IMR-90 (cell line): ENCODE data around the gene PPP1R16B. TPM values are rescaled to one million over a fixed set of nuclear protein-coding genes. Genes with fewer than 3 reads are reported as not detected.

Source experiments
- ATAC-seq: fragments of 200-7000 bp; cut with Tn5 transposase; 2 replicates; pipeline ENCODE4 v1.9.1; 2020; ENCODE audit warnings: low read depth, mild to moderate bottlenecking, moderate library complexity
- BruUV-seq: library from RNA; stranded (reverse); fragments of 400-500 nt; replicated peaks from 2 replicates; lab custom pipeline; 2021; lab: Mats Ljungman, UMichigan
- CTCF ChIA-PET: fragments of 300-600 bp; formaldehyde crosslinking; extraction: SDS; loops from one replicate; lab custom pipeline; 2021; ENCODE audit warnings: antibody characterized with exemption; lab: Yijun Ruan, JAX
- POLR2A ChIA-PET: fragments of 300-600 bp; sonication (Branson Sonifier 250); formaldehyde crosslinking; loops from one replicate; lab custom pipeline; 2022; ENCODE audit warnings: antibody characterized with exemption; ENCODE audit not compliant: unreplicated experiment; lab: Charles Lee
- DNase-seq: peaks from one replicate; pipeline ENCODE4 v3.0.0; 2013
- H2AFZ ChIP-seq: replicated peaks from 2 replicates; pipeline ENCODE3; 2013; ENCODE audit warnings: low read length, mild to moderate bottlenecking; ENCODE audit not compliant: poor library complexity
- H2AK5ac ChIP-seq: 2 replicates; pipeline ENCODE4 v1.6.1; 2013; ENCODE audit warnings: low read depth, low read length, inconsistent platforms
- H2AK9ac ChIP-seq: replicated peaks from 2 replicates; pipeline ENCODE3; 2013; ENCODE audit warnings: mild to moderate bottlenecking, low read depth, low read length, moderate library complexity; ENCODE audit not compliant: poor library complexity
- H2BK120ac ChIP-seq: 2 replicates; pipeline ENCODE4 v1.6.1; 2013; ENCODE audit warnings: low read depth, low read length, inconsistent platforms
- H2BK15ac ChIP-seq: 3 replicates; pipeline ENCODE4 v1.6.1; 2013; ENCODE audit warnings: low read depth, low read length, inconsistent platforms
- H2BK20ac ChIP-seq: 2 replicates; pipeline ENCODE4 v1.6.1; 2013; ENCODE audit warnings: low read depth, mild to moderate bottlenecking, inconsistent platforms, low read length, moderate library complexity
- H2BK5ac ChIP-seq: 2 replicates; pipeline ENCODE4 v1.6.1; 2013; ENCODE audit warnings: mild to moderate bottlenecking, low read depth, low read length, inconsistent platforms; ENCODE audit not compliant: poor library complexity, severe bottlenecking
- H3K14ac ChIP-seq: replicated peaks from 2 replicates; pipeline ENCODE4 v1.6.1; 2013; ENCODE audit warnings: low read depth, low read length, inconsistent platforms
- H3K18ac ChIP-seq: 2 replicates; pipeline ENCODE4 v1.6.1; 2013; ENCODE audit warnings: low read depth, low read length, control low read depth
- H3K23ac ChIP-seq: 2 replicates; pipeline ENCODE4 v1.6.1; 2013; ENCODE audit warnings: low read depth, low read length, inconsistent platforms
- H3K27ac ChIP-seq: 2 replicates; pipeline ENCODE4 v1.5.1; 2013; ENCODE audit warnings: mild to moderate bottlenecking, control low read depth, low read length; ENCODE audit not compliant: insufficient read depth
- H3K27me3 ChIP-seq: 2 replicates; pipeline ENCODE4 v1.6.1; 2013; ENCODE audit warnings: low read length; ENCODE audit not compliant: control insufficient read depth, insufficient read depth
- H3K36me3 ChIP-seq: 2 replicates; pipeline ENCODE4 v1.6.1; 2013; ENCODE audit warnings: low read length, mixed read lengths; ENCODE audit not compliant: control insufficient read depth, insufficient read depth
- H3K4ac ChIP-seq: 2 replicates; pipeline ENCODE4 v1.6.1; 2013; ENCODE audit warnings: low read depth, low read length, inconsistent platforms
- H3K4me1 ChIP-seq: 2 replicates; pipeline ENCODE4 v1.6.1; 2013; ENCODE audit warnings: low read length, mixed read lengths; ENCODE audit not compliant: control insufficient read depth, insufficient read depth
- H3K4me2 ChIP-seq: 2 replicates; pipeline ENCODE4 v1.6.1; 2013; ENCODE audit warnings: low read depth, mild to moderate bottlenecking, control low read depth, low read length, moderate library complexity
- H3K4me3 ChIP-seq: 2 replicates; pipeline ENCODE4 v1.5.1; 2013; ENCODE audit warnings: low read depth, mild to moderate bottlenecking, control low read depth, low read length, moderate library complexity; ENCODE audit not compliant: insufficient read depth
- H3K56ac ChIP-seq: 2 replicates; pipeline ENCODE4 v1.6.1; 2013; ENCODE audit warnings: low read length, inconsistent platforms; ENCODE audit not compliant: insufficient read depth; ENCODE audit errors: extremely low read depth
- H3K79me1 ChIP-seq, 2 experiments: 2 replicates each; pipeline ENCODE4 v1.6.1; 2013; ENCODE audit warnings: low read length in 2 of 2, inconsistent platforms in 1 of 2, low read depth in 1 of 2
- H3K9ac ChIP-seq: 2 replicates; pipeline ENCODE4 v1.6.1; 2013; ENCODE audit warnings: low read depth, low read length, control low read depth
- H3K9me1 ChIP-seq: 2 replicates; pipeline ENCODE4 v1.6.1; 2013; ENCODE audit warnings: low read length, inconsistent platforms; ENCODE audit not compliant: insufficient read depth
- H3K9me3 ChIP-seq: 2 replicates; pipeline ENCODE4 v1.6.1; 2013; ENCODE audit warnings: low read length; ENCODE audit not compliant: control insufficient read depth, insufficient read depth
- H4K20me1 ChIP-seq: 2 replicates; pipeline ENCODE4 v1.6.1; 2013; ENCODE audit warnings: low read length, inconsistent platforms; ENCODE audit not compliant: insufficient read depth
- H4K5ac ChIP-seq: 2 replicates; pipeline ENCODE4 v1.6.1; 2013; ENCODE audit warnings: mild to moderate bottlenecking, low read depth, low read length, control low read depth
- H4K8ac ChIP-seq, 2 experiments: 2 replicates each; pipeline ENCODE4 v1.6.1; 2013; ENCODE audit warnings: low read depth in 2 of 2, low read length in 2 of 2, control low read depth in 1 of 2, inconsistent platforms in 1 of 2
- H4K91ac ChIP-seq: 2 replicates; pipeline ENCODE4 v1.6.1; 2013; ENCODE audit warnings: low read depth, low read length, inconsistent platforms; ENCODE audit not compliant: insufficient read depth
- MXI1 ChIP-seq: IDR thresholded peaks from 2 replicates; pipeline ENCODE4 v1.6.1; 2012; ENCODE audit warnings: low read depth, mild to moderate bottlenecking, low read length, moderate library complexity, borderline replicate concordance
- POLR2A ChIP-seq: IDR thresholded peaks from 2 replicates; pipeline ENCODE4 v1.6.1; 2012; ENCODE audit warnings: mild to moderate bottlenecking, low read depth, low read length
- WGBS, 2 experiments: methylation state at CpG; one replicate each; pipeline versions ENCODE4 v1.1.5 to v1.1.7; 2013; ENCODE audit warnings: missing lambda C conversion rate in 2 of 2; ENCODE audit not compliant: insufficient read length in 1 of 2; ENCODE audit errors: extremely low coverage in 2 of 2; 5-methylcytosine and 5-hydroxymethylcytosine counted together
- dilution Hi-C: fragments of 300-500 bp; cut with HindIII; formaldehyde crosslinking; loops from one replicate; pipeline ENCODE4 v1.14.3; 2018; ENCODE audit warnings: low sequenced_read_pairs; ENCODE audit not compliant: unreplicated experiment
- in situ Hi-C: fragments of 300-500 bp; cut with MboI; formaldehyde crosslinking; loops from 3 replicates; pipeline ENCODE4 v1.14.3; 2019; ENCODE audit warnings: low sequenced_read_pairs, inconsistent platforms, mixed read lengths
- intact Hi-C: fragments of 100-400 bp; cut with micrococcal nuclease; formaldehyde crosslinking; loops from 2 replicates; pipeline ENCODE4 v1.10.0; 2022
- polyA plus RNA-seq, 3 experiments: library from polyadenylated mRNA; depleted of rRNA; stranded (reverse); fragments of >200 nt; gene quantifications; 2 replicates each; pipeline ENCODE4 v1.2.3, GENCODE V29; 2012; ENCODE audit warnings: low replicate concordance in 1 of 3
- total RNA-seq: library from RNA; depleted of rRNA; stranded (reverse); fragments of >200 nt; gene quantifications from 2 replicates; pipeline ENCODE4 v1.2.3, GENCODE V29; 2012
- TF ChIP-seq, protein P1 (sequence below): fragments of 150-350 bp; IDR thresholded peaks from 2 replicates; pipeline ENCODE4 v1.6.1; 2017; ENCODE audit warnings: mild to moderate bottlenecking, antibody characterized with exemption, low read length, low read depth

PPP1R16B gene
- total and polyA plus RNA-seq, 2 of the 4 experiments (the other 2 are of a cell fraction), result not detected

DNA sequence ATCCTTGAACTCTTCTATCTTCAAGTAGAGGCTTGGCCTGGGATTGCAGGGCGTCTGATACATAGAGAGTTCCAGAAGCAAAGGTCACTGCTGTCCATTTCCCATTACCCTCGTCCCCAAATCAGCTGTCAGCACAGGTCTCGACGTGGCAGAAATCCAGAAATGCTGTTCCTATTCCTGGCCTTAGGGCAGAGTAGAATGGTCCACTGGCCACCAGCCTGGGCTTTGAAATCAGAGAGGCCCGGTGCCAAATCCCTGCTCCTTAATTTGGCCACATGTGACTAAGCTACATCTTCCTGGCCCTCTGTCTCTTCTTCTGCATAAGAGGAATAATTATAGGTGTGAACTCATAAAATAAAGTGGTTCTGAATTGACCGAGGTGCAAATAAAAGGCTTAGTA lies 79.9 kb downstream of the PPP1R16B start:
- H3K23ac ChIP-seq, result no peak overlapping the region
- H3K27ac ChIP-seq, result no peak overlapping the region
- H2AFZ ChIP-seq, result no peak overlapping the region
- H4K8ac ChIP-seq, result no peak overlapping the region
- DNase-seq, result no peak
- H4K5ac ChIP-seq, result no peak overlapping the region
- H3K9ac ChIP-seq, result no peak overlapping the region
- ChIA-PET POLR2A (no interaction called here), CTCF (no interaction called here)
- TF ChIP-seq, protein P1, sequence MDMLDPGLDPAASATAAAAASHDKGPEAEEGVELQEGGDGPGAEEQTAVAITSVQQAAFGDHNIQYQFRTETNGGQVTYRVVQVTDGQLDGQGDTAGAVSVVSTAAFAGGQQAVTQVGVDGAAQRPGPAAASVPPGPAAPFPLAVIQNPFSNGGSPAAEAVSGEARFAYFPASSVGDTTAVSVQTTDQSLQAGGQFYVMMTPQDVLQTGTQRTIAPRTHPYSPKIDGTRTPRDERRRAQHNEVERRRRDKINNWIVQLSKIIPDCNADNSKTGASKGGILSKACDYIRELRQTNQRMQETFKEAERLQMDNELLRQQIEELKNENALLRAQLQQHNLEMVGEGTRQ, result no peak
- TF ChIP-seq POLR2A (no peak), MXI1 (no peak)
- H3K9me3 ChIP-seq, result no peaks in the 10 kb centered on the region
- dilution Hi-C loops, result no loop called here
- no peaks in the 10 kb centered on the region for H3K4me1 ChIP-seq
- H2BK120ac ChIP-seq, result no peak overlapping the region
- H2BK5ac ChIP-seq, result no peak overlapping the region
- no peak overlapping the region for H4K91ac ChIP-seq
- no peak overlapping the region for H3K56ac ChIP-seq
- no peak overlapping the region for H3K4me2 ChIP-seq
- H3K18ac ChIP-seq, result no peak overlapping the region
- no peaks in the 10 kb centered on the region; the same call in 1 of the 2 replicates for H4K20me1 ChIP-seq
- H3K14ac ChIP-seq, result no peak overlapping the region
- H3K36me3 ChIP-seq, result no peaks in the 10 kb centered on the region
- H2BK15ac ChIP-seq, result no peak overlapping the region
- H3K9me1 ChIP-seq, result no peaks in the 10 kb centered on the region
- no peak overlapping the region for H2BK20ac ChIP-seq
- no peak overlapping the region for H3K4ac ChIP-seq
- 55% methylated on average over 2 of the region's 6 CpGs; no CpG with 5 or more reads in 1 of the 2 experiments for WGBS, 2 experiments
- ATAC-seq, result no peak
- intact Hi-C loops, result no loop called here
- no peaks in the 10 kb centered on the region for H3K79me1 ChIP-seq
- H2AK9ac ChIP-seq, result no peak overlapping the region
- peaks cover 15% of the 10 kb centered on the region for H3K27me3 ChIP-seq
- in situ Hi-C loops, result no loop called here
- no peak overlapping the region for H2AK5ac ChIP-seq
- no TSS peak for BruUV-seq
- no peak overlapping the region for H3K4me3 ChIP-seq
